CD14-positive monocyte (primary cell): ENCODE measurements around the gene TTC16. TPM values are rescaled to one million over a fixed set of nuclear protein-coding genes. Genes with fewer than 3 reads are reported as not detected.
A peak's percentile ranks its signal among the peaks of the same experiment; 100 is the strongest.

Experiments
- DNase-seq, 3 donors: peaks; one replicate each; pipeline ENCODE4 v3.0.0-alpha.2; 2011 to 2022
- H2AFZ ChIP-seq: 2 replicates; pipeline ENCODE4 v1.6.0; 2012; ENCODE audit warnings: mild to moderate bottlenecking, low read depth, low read length, inconsistent platforms; ENCODE audit not compliant: insufficient read depth, poor library complexity, severe bottlenecking
- H3K27ac ChIP-seq, 2 donors: 1 replicate in 1 of 2; 2 replicates in 1 of 2; pipeline ENCODE4 v1.5.1; 2012 to 2013; ENCODE audit warnings: low read length in 2 of 2, control low read depth in 1 of 2, inconsistent platforms in 1 of 2, low read depth in 1 of 2, mild to moderate bottlenecking in 1 of 2
- H3K27me3 ChIP-seq, 2 donors: one replicate each; pipeline versions ENCODE4 v1.6.0 to v1.6.1; 2011 to 2013; ENCODE audit warnings: low read length in 2 of 2; ENCODE audit not compliant: control insufficient read depth in 2 of 2, insufficient read depth in 2 of 2
- H3K36me3 ChIP-seq, 2 donors: replicated peaks in 1 of 2; 1 replicate in 1 of 2; 2 replicates in 1 of 2; pipeline versions ENCODE4 v1.5.1 to v1.6.1; 2012 to 2013; ENCODE audit warnings: low read length in 2 of 2, control low read depth in 1 of 2, inconsistent platforms in 1 of 2, mild to moderate bottlenecking in 1 of 2; ENCODE audit not compliant: insufficient read depth in 2 of 2, control insufficient read depth in 1 of 2
- H3K4me1 ChIP-seq, 2 donors: 1 replicate in 1 of 2; 2 replicates in 1 of 2; pipeline versions ENCODE4 v1.5.1 to v1.6.1; 2012 to 2013; ENCODE audit warnings: low read length in 2 of 2, control low read depth in 1 of 2, inconsistent platforms in 1 of 2, mild to moderate bottlenecking in 1 of 2, moderate library complexity in 1 of 2; ENCODE audit not compliant: insufficient read depth in 2 of 2, control insufficient read depth in 1 of 2
- H3K4me2 ChIP-seq: replicated peaks from 2 replicates; pipeline ENCODE3; 2012; ENCODE audit warnings: low read length, moderate library complexity, mild to moderate bottlenecking; ENCODE audit not compliant: poor library complexity, severe bottlenecking; ENCODE audit errors: extremely low read depth
- H3K4me3 ChIP-seq, 3 experiments: fragments of 200-600 bp in 1 of 3; sonication (generic) in 1 of 3; replicated peaks in 1 of 3; 1 replicate in 2 of 3; 2 replicates in 1 of 3; pipeline ENCODE4 v1.5.1; 2011 to 2013; ENCODE audit warnings: low read length in 3 of 3, mild to moderate bottlenecking in 3 of 3, control low read depth in 2 of 3, low read depth in 2 of 3, inconsistent platforms in 1 of 3, moderate library complexity in 1 of 3
- H3K79me2 ChIP-seq: 2 replicates; pipeline ENCODE4 v1.6.0; 2012; ENCODE audit warnings: mild to moderate bottlenecking, control low read depth, inconsistent platforms, low read length, moderate library complexity; ENCODE audit not compliant: insufficient read depth
- H3K9ac ChIP-seq: 2 replicates; pipeline ENCODE4 v1.6.0; 2017; ENCODE audit warnings: low read length, mild to moderate bottlenecking; ENCODE audit not compliant: insufficient read depth, poor library complexity, severe bottlenecking
- H3K9me3 ChIP-seq, 2 donors: replicated peaks in 1 of 2; 1 replicate in 1 of 2; 2 replicates in 1 of 2; pipeline versions ENCODE4 v1.5.1 to v1.6.1; 2012 to 2013; ENCODE audit warnings: low read length in 2 of 2, control low read depth in 1 of 2; ENCODE audit not compliant: control insufficient read depth in 1 of 2, insufficient read depth in 1 of 2
- H4K20me1 ChIP-seq: 2 replicates; pipeline ENCODE4 v1.6.0; 2012; ENCODE audit warnings: mild to moderate bottlenecking, low read length, control low read depth, moderate library complexity; ENCODE audit not compliant: insufficient read depth
- H3K27ac Mint-ChIP-seq, 7 donors: one replicate each; pipeline ENCODE4 v1.8.0; 2020; ENCODE audit warnings: mild to moderate bottlenecking in 7 of 7, mixed read lengths in 7 of 7, moderate library complexity in 6 of 7, inconsistent platforms in 2 of 7
- H3K27me3 Mint-ChIP-seq, 3 donors: one replicate each; pipeline ENCODE4 v1.8.0; 2021 to 2022; ENCODE audit warnings: low read depth in 3 of 3, mild to moderate bottlenecking in 3 of 3, mixed read lengths in 3 of 3, moderate library complexity in 3 of 3, inconsistent platforms in 1 of 3
- H3K36me3 Mint-ChIP-seq, 2 donors: one replicate each; pipeline ENCODE4 v1.8.0; 2020; ENCODE audit warnings: mixed read lengths in 2 of 2, inconsistent platforms in 1 of 2, mild to moderate bottlenecking in 1 of 2
- H3K4me1 Mint-ChIP-seq: one replicate; pipeline ENCODE4 v1.8.0; 2020; ENCODE audit warnings: mild to moderate bottlenecking, mixed read lengths
- H3K4me3 Mint-ChIP-seq, 2 donors: one replicate each; pipeline ENCODE4 v1.8.0; 2020; ENCODE audit warnings: mild to moderate bottlenecking in 2 of 2, mixed read lengths in 2 of 2, moderate library complexity in 1 of 2
- H3K9me3 Mint-ChIP-seq, 7 donors: one replicate each; pipeline ENCODE4 v1.8.0; 2020 to 2022; ENCODE audit warnings: mixed read lengths in 7 of 7, mild to moderate bottlenecking in 6 of 7, moderate library complexity in 6 of 7, inconsistent platforms in 2 of 7
- CTCF ChIP-seq: fragments of 200-600 bp; IDR thresholded peaks from one replicate; pipeline ENCODE4 v1.8.0; 2022; ENCODE audit warnings: antibody characterized with exemption, mild to moderate bottlenecking
- WGBS: methylation state at CpG from one replicate; pipeline ENCODE4 v1.1.5; 2013; ENCODE audit warnings: missing lambda C conversion rate; ENCODE audit not compliant: insufficient coverage; 5-methylcytosine and 5-hydroxymethylcytosine counted together
- intact Hi-C, 2 donors: fragments of 100-400 bp; cut with micrococcal nuclease; formaldehyde crosslinking; loops; one replicate each; pipeline versions ENCODE4 v1.15.0 to v1.15.1; 2023
- polyA plus RNA-seq, 3 donors: library from polyadenylated mRNA; depleted of rRNA in 1 of 3; unstranded in 2 of 3; stranded (reverse) in 1 of 3; fragments of 300-500 nt in 2 of 3; fragments of >200 nt in 1 of 3; fragmentation: Illumina TruSeq in 2 of 3; gene quantifications; 1 replicate in 2 of 3; 2 replicates in 1 of 3; pipeline ENCODE4 v1.2.3, GENCODE V29; 2012 to 2021

TTC16 gene
- polyA plus RNA-seq, 3 donors: 0.04 TPM; not detected in 2

- intact Hi-C loops: no loop called here
- Histone ChIP-seq H3K4me2 (no peak overlapping the region), H3K4me1 (peaks cover 7 to 8% of the 10 kb centered on the region in 2 donors), H3K4me3 (no peak overlapping the region), H3K36me3 (no peaks in the 10 kb centered on the region), H3K9ac (no peak overlapping the region), H2AFZ (no peak overlapping the region), H3K27me3 (no peaks in the 10 kb centered on the region), H3K27ac (no peak overlapping the region), H4K20me1 (no peaks in the 10 kb centered on the region), H3K9me3 (no peaks in the 10 kb centered on the region), H3K79me2 (no peaks in the 10 kb centered on the region)
- 100% methylated on average over 2 of the region's 9 CpGs for WGBS
- peak overlapping the region in 1 of 7 donors; percentile 61 for H3K27ac Mint-ChIP-seq
- no peak overlapping the region for H3K4me3 Mint-ChIP-seq
- no peak for TF ChIP-seq CTCF
- DNase-seq: no peak
- peaks cover 19% of the 10 kb centered on the region for H3K4me1 Mint-ChIP-seq
- H3K36me3 Mint-ChIP-seq: no peaks in the 10 kb centered on the region
- peaks cover under 1 to 5% (median 2%) of the 10 kb centered on the region in 7 donors for H3K9me3 Mint-ChIP-seq
- peaks cover 1 to 6% (median 4%) of the 10 kb centered on the region in 3 donors for H3K27me3 Mint-ChIP-seq
Measured at GRCh38 chr9:127703289-127703946, 12.5 kb upstream of the TTC16 start.

- Mint-ChIP-seq H3K4me1 (peaks cover 5% of the 10 kb centered on the region), H3K9me3 (peaks cover 2 to 7% (median 5%) of the 10 kb centered on the region in 7 donors), H3K4me3 (no peak overlapping the region), H3K36me3 (peaks cover 2% of the 10 kb centered on the region in 2 donors), H3K27ac (peak overlapping the region in 2 of 7 donors; percentile 52), H3K27me3 (peaks cover 6 to 18% (median 12%) of the 10 kb centered on the region in 3 donors)
- Histone ChIP-seq H2AFZ (no peak overlapping the region), H3K79me2 (no peaks in the 10 kb centered on the region), H4K20me1 (no peaks in the 10 kb centered on the region), H3K4me1 (no peaks in the 10 kb centered on the region), H3K4me3 (no peak overlapping the region), H3K27me3 (peaks cover 0 to 2% of the 10 kb centered on the region in 2 donors), H3K27ac (no peak overlapping the region), H3K9me3 (peaks cover 0 to 2% of the 10 kb centered on the region in 2 donors), H3K9ac (no peak overlapping the region), H3K36me3 (no peaks in the 10 kb centered on the region), H3K4me2 (no peak overlapping the region)
- TF ChIP-seq CTCF: no peak
- intact Hi-C loops: no loop called here
- WGBS: 92% methylated on average over 12 of the region's 12 CpGs
- DNase-seq: no peak
Measured at GRCh38 chr9:127705577-127706379, 10.1 kb upstream of the TTC16 start.
